Stimulated activated naive CD4-positive, alpha-beta T cell treated with Interleukin-2 at 50 U/mL for 16 hours (primary cell): ENCODE results near the gene AJUBA.
A peak's percentile ranks its signal among the peaks of the same experiment; 100 is the strongest.
"Not testable (repeated sequence)": the region's sequence is repeated elsewhere in the genome, so short reads cannot be mapped to it uniquely, and the experiment has no call there.

Experiments used
- DNase-seq: peaks from one replicate; lab custom pipeline; 2025; lab: John Stamatoyannopoulos, UW

Gene AJUBA

GRCh38 chr14:22982477-22983245, at the start of gene AJUBA:
TSS of gene AJUBA (minus strand) at chr14:22982551. CDS start at chr14:22982266, 285 bp downstream.
- peak; percentile 81 for DNase-seq

GRCh38 chr14:23030936-23031335, 48.6 kb upstream of the AJUBA start:
- no peak for DNase-seq

- no peak for DNase-seq
Measured at GRCh38 chr14:23028799-23029198, 46.4 kb upstream of the AJUBA start.

GRCh38 chr14:23025151-23025814, 42.9 kb upstream of the AJUBA start:
- no peak for DNase-seq

GRCh38 chr14:23024612-23025075, 42.3 kb upstream of the AJUBA start:
- DNase-seq, result no peak

GRCh38 chr14:23023795-23024152, 41.4 kb upstream of the AJUBA start:
- no peak for DNase-seq

GRCh38 chr14:23023022-23023794, 40.9 kb upstream of the AJUBA start:
- DNase-seq, result no peak

GRCh38 chr14:23021889-23022442, 39.6 kb upstream of the AJUBA start:
- no peak for DNase-seq

GRCh38 chr14:23021434-23021833, 39.1 kb upstream of the AJUBA start:
- DNase-seq, result no peak

GRCh38 chr14:23020143-23021128, 38.1 kb upstream of the AJUBA start:
- no peak for DNase-seq

- DNase-seq, result no peak
Measured at GRCh38 chr14:23018107-23018506, 35.8 kb upstream of the AJUBA start.

GRCh38 chr14:23017091-23017490, 34.7 kb upstream of the AJUBA start:
- DNase-seq, result no peak

- no peak for DNase-seq
Measured at GRCh38 chr14:23015618-23016017, 33.3 kb upstream of the AJUBA start.

- DNase-seq, result not testable (repeated sequence)
Measured at GRCh38 chr14:23013749-23014054, 31.4 kb upstream of the AJUBA start.

GRCh38 chr14:23013054-23013748, 30.9 kb upstream of the AJUBA start:
- DNase-seq, result no peak

- DNase-seq, result peak; percentile 73
Measured at GRCh38 chr14:23009939-23010726, 27.8 kb upstream of the AJUBA start, which contains the start of gene C14orf93. TSS of gene C14orf93 (minus strand) at chr14:23010143. CDS start at chr14:22999023, 11,120 bp downstream.

GRCh38 chr14:23009483-23009938, 27.2 kb upstream of the AJUBA start:
- DNase-seq, result no peak

GRCh38 chr14:23008831-23009230, 26.5 kb upstream of the AJUBA start:
- DNase-seq, result no peak

GRCh38 chr14:23006544-23007419, 24.4 kb upstream of the AJUBA start:
- peak; percentile 97 for DNase-seq
